ENCODE results near the gene ZDHHC8. TPM values are rescaled to one million over a fixed set of nuclear protein-coding genes. Genes with fewer than 3 reads are reported as not detected.

The ZDHHC8 gene
- total and polyA plus RNA-seq, 2 experiments from 2014 or later = 9.6 to 72.7 TPM

- 55% methylated on average over 10 of the region's 10 CpGs for WGBS (ENCODE audit: low lambda C conversion rate, missing lambda C conversion rate)
- H3K27ac ChIP-seq = peak overlapping the region; percentile 4
- no peaks in the 10 kb centered on the region for H3K9me2 ChIP-seq (replicated peaks; ENCODE audit: insufficient read depth)
- peak overlapping the region; percentile 35 for H3K4me2 ChIP-seq
- H3K36me3 ChIP-seq (replicated peaks; ENCODE audit: insufficient read depth, low read depth) = no peaks in the 10 kb centered on the region
- H4K20me1 ChIP-seq (ENCODE audit: insufficient read depth, poor library complexity, severe bottlenecking) = no peaks in the 10 kb centered on the region
- H3K79me2 ChIP-seq = no peaks in the 10 kb centered on the region
- DNase-seq (ENCODE audit: low spot score) = peak; percentile 34
- H3K27me3 ChIP-seq = no peaks in the 10 kb centered on the region
- no peak overlapping the region for H3K4me3 ChIP-seq
- TF ChIP-seq CTCF (IDR thresholded peaks at IDR 0.05; ENCODE audit: poor library complexity) = no peak
- TF ChIP-seq EZH2 (IDR thresholded peaks at IDR 0.05; ENCODE audit: borderline replicate concordance) = no peak
- no peak for TF ChIP-seq EZH2phosphoT487 (IDR thresholded peaks at IDR 0.05; ENCODE audit: low read depth, severe bottlenecking, unreplicated experiment)
- peaks cover 22% of the 10 kb centered on the region for H3K4me1 ChIP-seq (ENCODE audit: insufficient read depth)
- H2AFZ ChIP-seq = no peak overlapping the region
- H3K9me3 ChIP-seq (ENCODE audit: low read depth) = no peaks in the 10 kb centered on the region
Observed at GRCh38 chr22:20173772-20174171, 42.2 kb downstream of the ZDHHC8 start.

- H4K20me1 ChIP-seq (ENCODE audit: insufficient read depth, poor library complexity, severe bottlenecking) = no peaks in the 10 kb centered on the region
- H3K4me3 ChIP-seq = no peak overlapping the region
- peaks cover 22% of the 10 kb centered on the region for H3K4me1 ChIP-seq (ENCODE audit: insufficient read depth)
- H3K27me3 ChIP-seq = no peaks in the 10 kb centered on the region
- 70% methylated on average over 19 of the region's 19 CpGs for WGBS (ENCODE audit: low lambda C conversion rate, missing lambda C conversion rate)
- no peaks in the 10 kb centered on the region for H3K36me3 ChIP-seq (replicated peaks; ENCODE audit: insufficient read depth, low read depth)
- H3K79me2 ChIP-seq = no peaks in the 10 kb centered on the region
- H3K9me3 ChIP-seq (ENCODE audit: low read depth) = no peaks in the 10 kb centered on the region
- no peak overlapping the region for H3K27ac ChIP-seq
- H3K4me2 ChIP-seq = no peak overlapping the region
- no peaks in the 10 kb centered on the region for H3K9me2 ChIP-seq (replicated peaks; ENCODE audit: insufficient read depth)
- TF ChIP-seq EZH2 (IDR thresholded peaks at IDR 0.05; ENCODE audit: borderline replicate concordance) (no peak), CTCF (IDR thresholded peaks at IDR 0.05; ENCODE audit: poor library complexity) (peak; percentile 35)
- no peak overlapping the region for H2AFZ ChIP-seq
- peak; percentile 38 for DNase-seq (ENCODE audit: low spot score)
Observed at GRCh38 chr22:20174785-20175596, 43.4 kb downstream of the ZDHHC8 start.

- Histone ChIP-seq H2AFZ (no peak overlapping the region), H3K27ac (no peak overlapping the region), H4K20me1 (ENCODE audit: insufficient read depth, poor library complexity, severe bottlenecking) (no peaks in the 10 kb centered on the region), H3K4me1 (ENCODE audit: insufficient read depth) (peaks cover 22% of the 10 kb centered on the region), H3K27me3 (no peaks in the 10 kb centered on the region), H3K36me3 (replicated peaks; ENCODE audit: insufficient read depth, low read depth) (no peaks in the 10 kb centered on the region), H3K9me3 (ENCODE audit: low read depth) (no peaks in the 10 kb centered on the region), H3K4me3 (no peak overlapping the region), H3K79me2 (no peaks in the 10 kb centered on the region), H3K9me2 (replicated peaks; ENCODE audit: insufficient read depth) (no peaks in the 10 kb centered on the region), H3K4me2 (no peak overlapping the region)
- no peak for DNase-seq (ENCODE audit: low spot score)
- 64% methylated on average over 11 of the region's 12 CpGs for WGBS (ENCODE audit: low lambda C conversion rate, missing lambda C conversion rate)
- TF ChIP-seq CTCF (IDR thresholded peaks at IDR 0.05; ENCODE audit: poor library complexity) = peak; percentile 21
- no peak for TF ChIP-seq EZH2phosphoT487 (IDR thresholded peaks at IDR 0.05; ENCODE audit: low read depth, severe bottlenecking, unreplicated experiment)
- no peak for TF ChIP-seq EZH2 (IDR thresholded peaks at IDR 0.05; ENCODE audit: borderline replicate concordance)
Observed at GRCh38 chr22:20175597-20175900, 43.9 kb downstream of the ZDHHC8 start.

Measured in hepatocyte (in vitro differentiated cells).